GM12878 (cell line): ENCODE data around the gene B3GALT5. TPM values are rescaled to one million over a fixed set of nuclear protein-coding genes. Genes with fewer than 3 reads are reported as not detected.

Experiments
- ATAC-seq: fragments of 200-7000 bp; cut with Tn5 transposase; 3 replicates; pipeline ENCODE4 v1.9.1; 2020; ENCODE audit warnings: mild to moderate bottlenecking, moderate library complexity
- BruUV-seq: library from RNA; stranded (reverse); fragments of 400-500 nt; replicated peaks from 2 replicates; lab custom pipeline; 2021; lab: Mats Ljungman, UMichigan
- CTCF ChIA-PET: fragments of 300-600 bp; sonication (Branson Sonifier 250); formaldehyde crosslinking; extraction: SDS; loops from one replicate; lab custom pipeline; 2021; ENCODE audit warnings: inconsistent platforms; lab: Yijun Ruan, JAX
- POLR2A ChIA-PET: fragments of 350-600 bp; formaldehyde crosslinking; extraction: SDS; loops from one replicate; lab custom pipeline; 2021; ENCODE audit warnings: inconsistent platforms; lab: Charles Lee
- RAD21 ChIA-PET: fragments of 300-600 bp; sonication (Branson Sonifier 250); formaldehyde crosslinking; loops from one replicate; lab custom pipeline; 2023; ENCODE audit warnings: antibody characterized with exemption; ENCODE audit not compliant: unreplicated experiment; lab: Charles Lee
- SMC1A ChIA-PET: fragments of 300-600 bp; sonication (Branson Sonifier 250); formaldehyde crosslinking; loops from one replicate; lab custom pipeline; 2023; ENCODE audit not compliant: unreplicated experiment, uncharacterized antibody; lab: Charles Lee
- DNase-seq: peaks from one replicate; pipeline ENCODE4 v3.0.0-alpha.2; 2011; ENCODE audit warnings: low read depth, low spot score
- FAIRE-seq: peaks from 3 replicates; lab custom pipeline; 2011; peaks lifted over from hg19 to GRCh38; lab: Jason Lieb, UNC
- H2AFZ ChIP-seq: 2 replicates; pipeline ENCODE4 v1.6.0; 2011; ENCODE audit warnings: low read depth, low read length, control low read depth; ENCODE audit not compliant: control insufficient read depth
- H3K27ac ChIP-seq: 2 replicates; pipeline ENCODE4 v1.5.1; 2011; ENCODE audit warnings: control low read depth; ENCODE audit not compliant: control insufficient read depth, insufficient read depth
- H3K27me3 ChIP-seq, 2 experiments: replicated peaks in 1 of 2; 2 replicates each; pipeline versions ENCODE4 v1.6.0 to v1.6.1; 2011; ENCODE audit warnings: low read length in 1 of 2; ENCODE audit not compliant: control insufficient read depth in 2 of 2, insufficient read depth in 2 of 2
- H3K36me3 ChIP-seq, 2 experiments: 2 replicates each; pipeline ENCODE4 v1.5.1; 2011; ENCODE audit warnings: low read length in 1 of 2; ENCODE audit not compliant: control insufficient read depth in 2 of 2, insufficient read depth in 2 of 2
- H3K4me1 ChIP-seq: 2 replicates; pipeline ENCODE4 v1.6.1; 2011; ENCODE audit warnings: mild to moderate bottlenecking, low read length, moderate library complexity, mixed read lengths; ENCODE audit not compliant: control insufficient read depth, insufficient read depth
- H3K4me2 ChIP-seq: 2 replicates; pipeline ENCODE4 v1.6.0; 2011; ENCODE audit warnings: control low read depth; ENCODE audit not compliant: control insufficient read depth, insufficient read depth
- H3K4me3 ChIP-seq: fragments of 200-600 bp; sonication (generic); 2 replicates; pipeline ENCODE4 v1.5.1; 2016
- H3K79me2 ChIP-seq: 2 replicates; pipeline ENCODE4 v1.6.0; 2011; ENCODE audit warnings: low read length; ENCODE audit not compliant: control insufficient read depth, insufficient read depth
- H3K9ac ChIP-seq: 2 replicates; pipeline ENCODE4 v1.8.0; 2011; ENCODE audit warnings: low read length, control low read depth, mixed read lengths; ENCODE audit not compliant: control insufficient read depth, insufficient read depth
- H3K9me3 ChIP-seq: replicated peaks from 3 replicates; pipeline ENCODE4 v1.5.1; 2011; ENCODE audit warnings: mild to moderate bottlenecking, low read length; ENCODE audit not compliant: control insufficient read depth, insufficient read depth
- H4K20me1 ChIP-seq: 2 replicates; pipeline ENCODE4 v1.6.0; 2011; ENCODE audit not compliant: control insufficient read depth, insufficient read depth
- BHLHE40 ChIP-seq, 2 experiments: fragments of 450-650 bp in 1 of 2; IDR thresholded peaks; 2 replicates each; pipeline ENCODE4 v1.6.1; 2011 to 2017; ENCODE audit warnings: low read depth in 2 of 2, borderline replicate concordance in 1 of 2, improper control_type of control experiment in 1 of 2, low read length in 1 of 2, mild to moderate bottlenecking in 1 of 2
- MXI1 ChIP-seq: fragments of 150-350 bp; IDR thresholded peaks from 2 replicates; pipeline ENCODE4 v1.6.1; 2011; ENCODE audit warnings: low read depth, mild to moderate bottlenecking, inconsistent platforms, low read length, improper control_type of control experiment
- NR2F1 ChIP-seq: fragments of 450-650 bp; conservative IDR thresholded peaks from 2 replicates; pipeline ENCODE4 v1.6.1; 2017; ENCODE audit warnings: mild to moderate bottlenecking
- PAX5 ChIP-seq: IDR thresholded peaks from 2 replicates; pipeline ENCODE4 v1.6.1; 2011; ENCODE audit warnings: low read depth, low read length, borderline replicate concordance
- POU2F2 ChIP-seq: IDR thresholded peaks from 3 replicates; pipeline ENCODE4 v1.6.1; 2011; ENCODE audit warnings: low read depth, mild to moderate bottlenecking, low read length, borderline replicate concordance
- SMAD1 ChIP-seq: fragments of 450-650 bp; IDR thresholded peaks from 2 replicates; pipeline ENCODE4 v1.6.1; 2018; ENCODE audit warnings: mild to moderate bottlenecking, low read depth; ENCODE audit not compliant: partially characterized antibody
- ZBED1 ChIP-seq: IDR thresholded peaks from 2 replicates; pipeline ENCODE4 v1.6.1; 2016; ENCODE audit warnings: borderline replicate concordance
- WGBS: methylation state at CpG from one replicate; pipeline ENCODE4 v1.1.6; 2016; ENCODE audit warnings: low lambda C conversion rate; ENCODE audit not compliant: insufficient replicate concordance, insufficient coverage; ENCODE audit errors: missing lambda C conversion rate; 5-methylcytosine and 5-hydroxymethylcytosine counted together
- in situ Hi-C: fragments of 300-500 bp; cut with MboI; formaldehyde crosslinking; loops from 9 replicates; pipeline ENCODE4 v1.14.3; 2018; ENCODE audit warnings: mixed read lengths
- intact Hi-C: fragments of 100-400 bp; cut with micrococcal nuclease; formaldehyde crosslinking; loops from one replicate; pipeline ENCODE4 v1.14.2; 2022; ENCODE audit not compliant: unreplicated experiment
- polyA plus RNA-seq, 11 experiments: library from polyadenylated mRNA; depleted of rRNA in 4 of 11; unstranded in 6 of 11; stranded (reverse) in 5 of 11; fragments of >200 nt; fragmentation: Nextera tagmentation in 4 of 11; fragmentation: Illumina TruSeq in 1 of 11; extraction: Ambion mirVana in 4 of 11; extraction: Trizol in 1 of 11; gene quantifications; 1 replicate in 1 of 11; 2 replicates in 10 of 11; pipeline versions ENCODE4 v1.2.1 to v1.2.3, GENCODE V29; 2011 to 2016; ENCODE audit warnings: inconsistent platforms in 2 of 11, missing spikeins in 2 of 11, low read depth in 1 of 11
- total RNA-seq, 4 experiments: library from RNA; depleted of rRNA in 3 of 4; stranded (reverse); fragments of >200 nt in 3 of 4; fragmentation: Illumina TruSeq in 1 of 4; extraction: Trizol in 1 of 4; gene quantifications; 2 replicates each; pipeline versions ENCODE4 v1.2.1 to v1.2.3, GENCODE V29; 2013 to 2021

The B3GALT5 gene
- total and polyA plus RNA-seq, 10 of the 15 experiments (the other 5 are each of a cell fraction or from before 2014, with no cell fraction given): 0.03 to 0.04 TPM; not detected in 8

DNA sequence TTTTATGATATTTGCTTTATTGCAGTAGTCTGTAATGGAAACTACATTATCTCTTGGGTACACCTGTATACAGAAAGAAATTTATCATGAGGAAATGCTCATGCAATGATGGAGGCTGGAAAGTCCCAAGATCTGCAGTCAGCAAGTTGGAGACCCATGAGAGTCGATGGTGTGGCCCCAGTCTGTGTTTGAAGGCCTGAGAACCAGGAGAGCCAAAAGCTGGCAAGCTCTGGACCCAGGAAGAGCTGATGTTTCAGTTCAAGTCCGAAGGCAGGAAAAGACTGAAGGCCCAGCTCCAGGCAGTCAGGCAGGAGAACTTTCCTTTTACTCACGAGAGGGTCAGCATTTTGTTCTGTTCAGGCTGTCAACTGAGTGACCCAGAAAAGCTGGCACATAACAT lies 42.2 kb downstream of the B3GALT5 start:
- in situ Hi-C loops (no loop called here), intact Hi-C loops (no loop called here)
- POLR2A ChIA-PET: no interaction called here
- H3K4me2 ChIP-seq: no peak overlapping the region
- H3K9me3 ChIP-seq: no peaks in the 10 kb centered on the region; the same call in 2 of the 3 replicates
- DNase-seq (no peak), FAIRE-seq (no peak), ATAC-seq (no peak)
- 4% methylated on average over 3 of the region's 3 CpGs for WGBS
- H3K4me3 ChIP-seq: no peak overlapping the region
- H3K9ac ChIP-seq: no peak overlapping the region
- no peaks in the 10 kb centered on the region for H4K20me1 ChIP-seq
- H3K27ac ChIP-seq: no peak overlapping the region
- no TSS peak for BruUV-seq
- TF ChIP-seq SMAD1 (no peak), PAX5 (no peak)
- H3K4me1 ChIP-seq: no peaks in the 10 kb centered on the region
- CTCF ChIA-PET: no interaction called here
- H3K27me3 ChIP-seq: no peaks in the 10 kb centered on the region
- H2AFZ ChIP-seq: no peak overlapping the region
- H3K36me3 ChIP-seq: no peaks in the 10 kb centered on the region
- H3K79me2 ChIP-seq: no peaks in the 10 kb centered on the region
- SMC1A ChIA-PET: no interaction called here
- RAD21 ChIA-PET: no interaction called here

GRCh38 chr21:39655589-39655988 lies 42.8 kb downstream of the B3GALT5 start:
- in situ Hi-C loops: no loop called here
- FAIRE-seq (no peak), DNase-seq (no peak), ATAC-seq (no peak)
- POLR2A ChIA-PET: no interaction called here
- Histone ChIP-seq H2AFZ (no peak overlapping the region), H3K9ac (no peak overlapping the region), H3K4me2 (no peak overlapping the region), H3K36me3 (no peaks in the 10 kb centered on the region), H4K20me1 (no peaks in the 10 kb centered on the region), H3K4me1 (no peaks in the 10 kb centered on the region), H3K79me2 (no peaks in the 10 kb centered on the region), H3K27me3 (no peaks in the 10 kb centered on the region), H3K4me3 (no peak overlapping the region), H3K27ac (no peak overlapping the region), H3K9me3 (no peaks in the 10 kb centered on the region; the same call in 2 of the 3 replicates)
- BruUV-seq: no TSS peak
- 21% methylated on average over 11 of the region's 11 CpGs for WGBS
- RAD21 ChIA-PET: no interaction called here
- CTCF ChIA-PET: no interaction called here
- no peak for TF ChIP-seq POU2F2
- no peak for TF ChIP-seq ZBED1
- no peak for TF ChIP-seq NR2F1
- no peak for TF ChIP-seq BHLHE40 (IDR thresholded peaks at IDR 0.05; ENCODE audit: borderline replicate concordance in 1 of 2, low read depth in 2 of 2, low read length in 1 of 2)
- TF ChIP-seq MXI1: no peak
- SMC1A ChIA-PET: no interaction called here
- intact Hi-C loops: no loop called here
